Endothelial cell of umbilical vein (primary cell): Measurements from ENCODE around the gene HSPB8. TPM values are rescaled to one million over a fixed set of nuclear protein-coding genes. Genes with fewer than 3 reads are reported as not detected.

Experiments
- BruUV-seq: library from RNA; stranded (reverse); fragments of 400-500 nt; replicated peaks from 2 replicates; lab custom pipeline; 2021; lab: Mats Ljungman, UMichigan
- CTCF ChIA-PET: fragments of 300-600, 350-600 bp; sonication (Branson Sonifier 250); formaldehyde crosslinking; loops from one replicate; lab custom pipeline; 2021; ENCODE audit warnings: antibody characterized with exemption, inconsistent platforms; lab: Charles Lee
- POLR2A ChIA-PET: fragments of 300-600, 350-600 bp; sonication (Branson Sonifier 250); formaldehyde crosslinking; loops from one replicate; lab custom pipeline; 2021; ENCODE audit warnings: antibody characterized with exemption, inconsistent platforms; lab: Charles Lee
- DNase-seq: peaks from one replicate; pipeline ENCODE4 v3.0.0-alpha.2; 2011; ENCODE audit warnings: low read depth, low spot score
- FAIRE-seq: peaks from 2 replicates; lab custom pipeline; 2011; peaks lifted over from hg19 to GRCh38; lab: Jason Lieb, UNC
- H2AFZ ChIP-seq: 2 replicates; pipeline ENCODE4 v1.6.0; 2012; ENCODE audit warnings: low read depth, low read length, control low read depth, inconsistent platforms
- H3K27ac ChIP-seq: 2 replicates; pipeline ENCODE4 v1.5.1; 2011; ENCODE audit warnings: low read depth, mild to moderate bottlenecking, control low read depth, low read length, moderate library complexity; ENCODE audit not compliant: insufficient read depth
- H3K27me3 ChIP-seq, 2 experiments: 2 replicates each; pipeline versions ENCODE4 v1.6.0 to v1.6.1; 2011; ENCODE audit warnings: low read length in 2 of 2, mixed read lengths in 1 of 2; ENCODE audit not compliant: control insufficient read depth in 2 of 2, insufficient read depth in 2 of 2
- H3K36me3 ChIP-seq, 2 experiments: 2 replicates in 1 of 2; 3 replicates in 1 of 2; pipeline ENCODE4 v1.5.1; 2011; ENCODE audit warnings: low read length in 2 of 2, mild to moderate bottlenecking in 1 of 2, moderate library complexity in 1 of 2; ENCODE audit not compliant: control insufficient read depth in 2 of 2, insufficient read depth in 2 of 2; ENCODE audit errors: extremely low read depth in 1 of 2
- H3K4me1 ChIP-seq: 3 replicates; pipeline ENCODE4 v1.5.1; 2011; ENCODE audit warnings: mild to moderate bottlenecking, low read length; ENCODE audit not compliant: control insufficient read depth, insufficient read depth; ENCODE audit errors: extremely low read depth
- H3K4me2 ChIP-seq: 2 replicates; pipeline ENCODE4 v1.6.1; 2011; ENCODE audit warnings: low read length, control low read depth, mixed read lengths; ENCODE audit not compliant: insufficient read depth
- H3K4me3 ChIP-seq, 3 experiments: fragments of 200-600 bp in 1 of 3; sonication (generic), shearing (Covaris generic) in 1 of 3; replicated peaks in 1 of 3; 2 replicates each; pipeline ENCODE4 v1.5.1; 2011 to 2016; ENCODE audit warnings: control low read depth in 3 of 3, low read length in 3 of 3, mild to moderate bottlenecking in 2 of 3, inconsistent platforms in 1 of 3, low read depth in 1 of 3, moderate library complexity in 1 of 3; ENCODE audit not compliant: insufficient read depth in 1 of 3
- H3K79me2 ChIP-seq: 2 replicates; pipeline ENCODE4 v1.6.0; 2012; ENCODE audit warnings: low read length, inconsistent platforms; ENCODE audit not compliant: control insufficient read depth, insufficient read depth
- H3K9ac ChIP-seq: replicated peaks from 2 replicates; pipeline ENCODE3; 2011; ENCODE audit warnings: low read length, control low read depth; ENCODE audit not compliant: insufficient read depth; ENCODE audit errors: extremely low read depth
- H3K9me1 ChIP-seq: replicated peaks from 3 replicates; pipeline ENCODE4 v1.6.0; 2011; ENCODE audit warnings: mild to moderate bottlenecking, low read length; ENCODE audit not compliant: control insufficient read depth, insufficient read depth; ENCODE audit errors: extremely low read depth
- H3K9me3 ChIP-seq: replicated peaks from 2 replicates; pipeline ENCODE4 v1.5.1; 2012; ENCODE audit warnings: low read length, inconsistent platforms; ENCODE audit not compliant: control insufficient read depth, insufficient read depth
- H4K20me1 ChIP-seq: replicated peaks from 2 replicates; pipeline ENCODE3; 2011; ENCODE audit warnings: mild to moderate bottlenecking, low read length; ENCODE audit not compliant: control insufficient read depth, insufficient read depth; ENCODE audit errors: extremely low read depth
- CTCF ChIP-seq, 2 donors: IDR thresholded peaks; 1 replicate in 1 of 2; 2 replicates in 1 of 2; pipeline ENCODE4 v1.5.1; 2011; ENCODE audit warnings: low read length in 2 of 2, mild to moderate bottlenecking in 2 of 2, moderate library complexity in 2 of 2, control low read depth in 1 of 2, inconsistent platforms in 1 of 2, low read depth in 1 of 2; ENCODE audit not compliant: insufficient read depth in 1 of 2; ENCODE audit errors: extremely low read depth in 1 of 2
- EZH2 ChIP-seq: IDR thresholded peaks from 2 replicates; pipeline ENCODE4 v1.6.1; 2012; ENCODE audit warnings: borderline replicate concordance, low read depth, mild to moderate bottlenecking, moderate library complexity, low read length, inconsistent platforms; ENCODE audit not compliant: severe bottlenecking
- FOS ChIP-seq: IDR thresholded peaks from 2 replicates; pipeline ENCODE4 v1.6.1; 2011; ENCODE audit warnings: mild to moderate bottlenecking, low read length, moderate library complexity, borderline replicate concordance; ENCODE audit not compliant: insufficient read depth
- GATA2 ChIP-seq: IDR thresholded peaks from 2 replicates; pipeline ENCODE4 v1.7.0; 2011; ENCODE audit warnings: low read depth, mild to moderate bottlenecking, moderate library complexity, mixed read lengths, low read length; ENCODE audit not compliant: insufficient read length, insufficient read depth
- JUN ChIP-seq: IDR thresholded peaks from 2 replicates; pipeline ENCODE4 v1.6.1; 2011; ENCODE audit warnings: borderline replicate concordance, low read depth; ENCODE audit not compliant: insufficient read length, insufficient read depth
- MYC ChIP-seq: IDR thresholded peaks from one replicate; pipeline ENCODE4 v1.6.1; 2011; ENCODE audit warnings: mild to moderate bottlenecking, low read depth, low read length
- POLR2A ChIP-seq: IDR thresholded peaks from 2 replicates; pipeline ENCODE4 v1.6.1; 2012; ENCODE audit warnings: low read depth, mild to moderate bottlenecking, control low read depth, low read length
- POLR2AphosphoS5 ChIP-seq: IDR thresholded peaks from 2 replicates; pipeline ENCODE4 v1.6.1; 2012; ENCODE audit warnings: low read depth, mild to moderate bottlenecking, control low read depth, low read length, moderate library complexity; ENCODE audit not compliant: insufficient read depth
- dilution Hi-C: fragments of 300-500 bp; cut with MboI; formaldehyde crosslinking; loops from one replicate; pipeline ENCODE4 v1.15.0; 2019; ENCODE audit warnings: low sequenced_read_pairs; ENCODE audit not compliant: extremely low pct_ligation_motif_present
- intact Hi-C: fragments of 100-400 bp; cut with micrococcal nuclease; formaldehyde crosslinking; loops from one replicate; pipeline ENCODE4 v1.10.0; 2022
- polyA plus RNA-seq, 4 experiments: library from polyadenylated mRNA; depleted of rRNA in 3 of 4; stranded (reverse) in 3 of 4; unstranded in 1 of 4; fragments of >200 nt; gene quantifications; 2 replicates each; pipeline versions ENCODE4 v1.2.1 to v1.2.3, GENCODE V29; 2011 to 2012; ENCODE audit warnings: missing spikeins in 1 of 4
- total RNA-seq: library from RNA; stranded (reverse); gene quantifications from 2 replicates; pipeline ENCODE4 v1.2.3, GENCODE V29; 2021
- TF ChIP-seq, protein P1 (sequence below): IDR thresholded peaks from 2 replicates; pipeline ENCODE4 v1.6.1; 2011; ENCODE audit not compliant: insufficient read depth, insufficient read length

The HSPB8 gene
- total and polyA plus RNA-seq, 2 donors (not counting 3 experiments of a cell fraction or from before 2014, with no cell fraction given): 10.8 to 14.7 TPM

- Histone ChIP-seq H3K27ac (no peak overlapping the region), H3K4me1 (no peaks in the 10 kb centered on the region), H3K27me3 (no peaks in the 10 kb centered on the region), H2AFZ (no peak overlapping the region), H3K36me3 (no peaks in the 10 kb centered on the region), H3K9ac (no peak overlapping the region), H3K9me1 (no peaks in the 10 kb centered on the region), H3K4me2 (no peak overlapping the region), H3K4me3 (no peak overlapping the region), H4K20me1 (no peaks in the 10 kb centered on the region), H3K79me2 (no peaks in the 10 kb centered on the region), H3K9me3 (no peaks in the 10 kb centered on the region)
- TF ChIP-seq, protein P1, sequence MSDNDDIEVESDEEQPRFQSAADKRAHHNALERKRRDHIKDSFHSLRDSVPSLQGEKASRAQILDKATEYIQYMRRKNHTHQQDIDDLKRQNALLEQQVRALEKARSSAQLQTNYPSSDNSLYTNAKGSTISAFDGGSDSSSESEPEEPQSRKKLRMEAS: no peak
- TF ChIP-seq CTCF (IDR thresholded peaks at IDR 0.05; ENCODE audit: extremely low read depth in 1 of 2, insufficient read depth in 1 of 2, low read depth in 1 of 2, low read length in 2 of 2) (no peak), MYC (no peak), EZH2 (no peak), POLR2AphosphoS5 (no peak), JUN (no peak), FOS (no peak), GATA2 (no peak), POLR2A (no peak)
- dilution Hi-C loops (no loop called here), intact Hi-C loops (no loop called here)
- DNase-seq (no peak), FAIRE-seq (no peak)
- BruUV-seq: no TSS peak
- ChIA-PET CTCF (interaction anchor here (1.9 kb wide), 1 partner anchor 17 kb away, joined by 6 read pairs; no protein-coding TSS in a partner anchor), POLR2A (no interaction called here)
Measured at GRCh38 chr12:119169150-119169549, 9.6 kb upstream of the HSPB8 start.
